Measurements from ENCODE around the gene CES4A.
"Not testable (repeated sequence)": the region's sequence is repeated elsewhere in the genome, so short reads cannot be mapped to it uniquely, and the experiment has no call there.

GRCh38 chr16:66974156-66974931 lies 14.0 kb upstream of the CES4A start:
- TF ChIP-seq, protein P1, sequence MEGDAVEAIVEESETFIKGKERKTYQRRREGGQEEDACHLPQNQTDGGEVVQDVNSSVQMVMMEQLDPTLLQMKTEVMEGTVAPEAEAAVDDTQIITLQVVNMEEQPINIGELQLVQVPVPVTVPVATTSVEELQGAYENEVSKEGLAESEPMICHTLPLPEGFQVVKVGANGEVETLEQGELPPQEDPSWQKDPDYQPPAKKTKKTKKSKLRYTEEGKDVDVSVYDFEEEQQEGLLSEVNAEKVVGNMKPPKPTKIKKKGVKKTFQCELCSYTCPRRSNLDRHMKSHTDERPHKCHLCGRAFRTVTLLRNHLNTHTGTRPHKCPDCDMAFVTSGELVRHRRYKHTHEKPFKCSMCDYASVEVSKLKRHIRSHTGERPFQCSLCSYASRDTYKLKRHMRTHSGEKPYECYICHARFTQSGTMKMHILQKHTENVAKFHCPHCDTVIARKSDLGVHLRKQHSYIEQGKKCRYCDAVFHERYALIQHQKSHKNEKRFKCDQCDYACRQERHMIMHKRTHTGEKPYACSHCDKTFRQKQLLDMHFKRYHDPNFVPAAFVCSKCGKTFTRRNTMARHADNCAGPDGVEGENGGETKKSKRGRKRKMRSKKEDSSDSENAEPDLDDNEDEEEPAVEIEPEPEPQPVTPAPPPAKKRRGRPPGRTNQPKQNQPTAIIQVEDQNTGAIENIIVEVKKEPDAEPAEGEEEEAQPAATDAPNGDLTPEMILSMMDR (conservative IDR thresholded peaks at IDR 0.05 in 1 of 2, IDR thresholded peaks at IDR 0.05 in 1 of 2; ENCODE audit: low read depth in 1 of 2, low read length in 2 of 2) = not testable (repeated sequence)
- TF ChIP-seq EZH2 (IDR thresholded peaks at IDR 0.05; ENCODE audit: low read length, missing control alignments) = not testable (repeated sequence)

Data from fibroblast of lung (primary cell).